Activated naive CD4-positive, alpha-beta T cell treated with anti-CD3 and anti-CD28 coated beads, Interleukin-2, amount 50 U/mL, for 24 hours (primary cell): Measurements from ENCODE around the gene KIN.
A peak's percentile ranks its signal among the peaks of the same experiment; 100 is the strongest.
"Not testable (repeated sequence)": the region's sequence is repeated elsewhere in the genome, so short reads cannot be mapped to it uniquely, and the experiment has no call there.

Source experiments
- H3K27ac Mint-ChIP-seq: one replicate; pipeline ENCODE4 v1.8.0; 2021; ENCODE audit warnings: mild to moderate bottlenecking, mixed read lengths
- H3K27me3 Mint-ChIP-seq: one replicate; pipeline ENCODE4 v1.8.0; 2021; ENCODE audit warnings: mixed read lengths
- H3K36me3 Mint-ChIP-seq: one replicate; pipeline ENCODE4 v1.8.0; 2021; ENCODE audit warnings: mixed read lengths
- H3K4me1 Mint-ChIP-seq: one replicate; pipeline ENCODE4 v1.8.0; 2021; ENCODE audit warnings: mixed read lengths
- H3K4me3 Mint-ChIP-seq: one replicate; pipeline ENCODE4 v1.8.0; 2021; ENCODE audit warnings: mild to moderate bottlenecking, mixed read lengths
- H3K9me3 Mint-ChIP-seq: one replicate; pipeline ENCODE4 v1.8.0; 2021; ENCODE audit warnings: mixed read lengths

KIN gene

DNA sequence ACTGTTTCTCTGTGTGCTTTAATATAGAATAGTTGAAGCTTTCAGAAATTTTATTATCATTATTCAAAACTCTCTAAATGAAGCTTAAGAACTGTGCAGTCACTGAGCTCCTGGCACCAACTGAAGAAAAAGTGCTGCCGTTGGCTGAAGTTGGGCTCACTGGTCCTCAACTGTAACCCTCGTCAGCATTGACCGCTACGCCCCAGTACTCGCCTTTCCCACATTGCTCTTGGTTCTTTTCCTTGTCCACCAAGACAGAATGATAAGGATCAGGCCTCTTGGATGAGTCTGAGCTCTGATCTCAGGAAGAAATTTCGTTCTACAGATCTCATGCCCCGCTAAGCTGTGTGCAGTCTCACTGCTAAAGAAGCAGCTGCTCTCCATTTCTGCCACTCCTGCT is 22.6 kb upstream of the KIN start:
- Mint-ChIP-seq H3K4me3 (no peak overlapping the region), H3K27me3 (no peaks in the 10 kb centered on the region), H3K9me3 (no peaks in the 10 kb centered on the region), H3K4me1 (no peaks in the 10 kb centered on the region), H3K36me3 (peaks cover 1% of the 10 kb centered on the region), H3K27ac (peak overlapping the region; percentile 11)

DNA sequence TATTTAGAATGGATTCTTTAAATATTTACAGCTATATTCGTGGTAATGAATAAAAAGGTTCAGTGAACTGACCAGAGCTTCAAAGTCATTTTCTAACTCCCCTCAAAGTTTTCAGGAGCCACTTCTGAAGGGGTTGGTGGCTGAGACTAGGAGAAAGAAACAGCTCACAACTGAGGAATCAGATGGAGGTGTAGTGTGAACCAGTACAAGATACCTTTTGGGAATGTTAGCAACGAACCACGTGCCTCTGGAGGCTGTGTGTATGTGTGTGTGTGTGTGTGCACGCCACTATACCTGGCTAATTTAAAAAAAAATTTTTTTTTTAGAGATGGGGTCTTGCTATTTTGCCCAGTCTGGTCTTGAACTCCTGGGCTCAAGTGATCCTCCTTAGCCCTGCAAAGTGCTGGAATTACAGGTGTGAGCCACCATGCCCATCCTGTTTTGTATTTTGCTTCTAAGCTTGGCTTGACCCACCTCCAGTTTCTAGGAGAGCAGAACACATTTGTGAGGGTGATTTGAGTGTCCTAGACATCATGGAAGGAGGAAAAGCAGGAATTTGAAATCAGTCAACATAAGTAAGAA is 21.0 kb upstream of the KIN start:
- no peaks in the 10 kb centered on the region for H3K27me3 Mint-ChIP-seq
- no peaks in the 10 kb centered on the region for H3K9me3 Mint-ChIP-seq
- H3K27ac Mint-ChIP-seq: no peak overlapping the region
- H3K36me3 Mint-ChIP-seq: peaks cover 4% of the 10 kb centered on the region
- no peak overlapping the region for H3K4me3 Mint-ChIP-seq
- no peaks in the 10 kb centered on the region for H3K4me1 Mint-ChIP-seq

DNA sequence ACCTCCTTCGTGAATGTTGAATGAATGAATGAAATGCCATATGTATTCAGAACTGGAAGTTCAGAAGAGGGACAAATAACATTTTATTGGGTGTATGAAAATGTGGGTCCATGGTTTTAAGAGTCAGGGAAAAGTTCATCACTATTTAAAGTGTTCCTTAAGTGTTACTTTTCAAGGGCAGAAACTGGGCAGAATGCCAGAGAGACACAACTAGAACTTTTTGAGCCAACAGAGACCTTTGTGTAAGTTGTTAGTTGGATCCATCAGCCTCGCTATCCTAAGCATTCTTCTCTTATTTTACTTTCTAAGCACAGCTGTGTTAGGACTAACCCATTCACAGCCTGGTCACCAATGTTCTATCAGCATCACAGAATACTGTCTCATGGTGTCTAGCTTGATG is 16.9 kb upstream of the KIN start:
- Mint-ChIP-seq H3K36me3 (peaks cover 11% of the 10 kb centered on the region), H3K4me1 (no peaks in the 10 kb centered on the region), H3K27ac (no peak overlapping the region), H3K4me3 (no peak overlapping the region), H3K27me3 (no peaks in the 10 kb centered on the region), H3K9me3 (no peaks in the 10 kb centered on the region)

DNA sequence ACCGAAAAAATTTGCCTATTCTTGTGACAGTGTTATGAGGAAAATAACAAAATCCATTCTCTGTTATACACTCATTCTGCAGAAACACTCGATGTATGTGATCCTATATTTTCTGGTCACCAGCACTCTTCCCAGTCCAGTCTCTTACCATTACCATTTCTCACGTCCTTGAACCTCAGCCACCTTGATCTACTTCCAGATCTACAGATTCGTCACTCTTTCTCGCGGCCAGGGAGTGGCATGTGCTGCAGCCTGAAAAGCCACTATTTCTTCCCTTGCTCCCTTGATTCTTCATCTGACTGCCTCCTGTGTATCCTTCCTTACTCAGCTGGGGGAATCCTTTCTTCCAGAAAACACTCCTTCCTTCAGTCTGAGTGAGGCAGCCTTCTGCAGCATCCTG is 16.4 kb upstream of the KIN start:
- H3K36me3 Mint-ChIP-seq: peaks cover 11% of the 10 kb centered on the region

DNA sequence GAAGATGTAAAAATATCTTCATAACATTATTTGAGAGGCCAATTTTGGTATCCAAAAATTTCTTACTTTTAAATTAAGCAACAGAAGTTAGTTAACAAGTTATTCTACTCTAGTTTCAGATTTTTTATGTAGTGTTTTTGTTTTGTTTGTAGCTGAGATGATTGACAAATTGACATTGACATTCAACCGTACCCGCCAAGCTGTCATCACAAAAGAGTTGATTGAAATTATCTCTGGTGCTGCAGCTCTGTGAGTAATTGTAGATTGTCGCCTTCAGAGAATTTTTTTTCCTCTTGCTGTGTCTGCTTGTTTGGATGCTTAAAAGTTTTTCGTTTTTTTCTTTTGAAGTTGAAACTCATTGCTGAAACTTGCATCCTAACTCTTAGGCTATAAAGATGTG is 14.8 kb upstream of the KIN start:
- Mint-ChIP-seq H3K27ac (no peak overlapping the region), H3K4me3 (no peak overlapping the region), H3K4me1 (no peaks in the 10 kb centered on the region), H3K27me3 (no peaks in the 10 kb centered on the region), H3K36me3 (peaks cover 11% of the 10 kb centered on the region), H3K9me3 (no peaks in the 10 kb centered on the region)

More for the DNA sequence above, 16.4 kb upstream of the KIN start:
- H3K4me1 Mint-ChIP-seq: no peaks in the 10 kb centered on the region
- H3K4me3 Mint-ChIP-seq: no peak overlapping the region
- peak overlapping the region; percentile 4 for H3K27ac Mint-ChIP-seq
- no peaks in the 10 kb centered on the region for H3K27me3 Mint-ChIP-seq
- no peaks in the 10 kb centered on the region for H3K9me3 Mint-ChIP-seq

DNA sequence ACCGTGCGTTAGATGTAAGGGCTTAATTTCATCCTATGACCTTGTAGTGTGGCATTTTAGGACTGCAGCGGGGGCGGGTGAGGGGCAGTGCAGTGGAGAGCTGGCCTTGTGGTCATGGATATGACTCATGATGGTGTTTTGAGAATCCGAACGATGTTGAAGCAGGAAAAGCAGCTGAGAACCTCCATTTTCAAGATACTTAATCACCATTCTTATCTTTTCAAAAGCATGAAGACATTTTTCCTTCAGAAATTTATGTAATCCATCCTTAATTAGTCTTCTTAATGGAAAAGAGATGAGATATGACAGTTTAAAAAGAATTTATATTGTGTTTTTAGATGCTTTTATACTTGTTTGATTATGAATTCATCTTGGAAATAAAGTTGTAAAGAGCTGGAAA is 9.8 kb upstream of the KIN start:
- H3K36me3 Mint-ChIP-seq: peaks cover 12% of the 10 kb centered on the region
- H3K27me3 Mint-ChIP-seq: no peaks in the 10 kb centered on the region
- H3K27ac Mint-ChIP-seq: no peak overlapping the region
- H3K9me3 Mint-ChIP-seq: no peaks in the 10 kb centered on the region
- no peak overlapping the region for H3K4me3 Mint-ChIP-seq
- peaks cover 45% of the 10 kb centered on the region for H3K4me1 Mint-ChIP-seq

DNA sequence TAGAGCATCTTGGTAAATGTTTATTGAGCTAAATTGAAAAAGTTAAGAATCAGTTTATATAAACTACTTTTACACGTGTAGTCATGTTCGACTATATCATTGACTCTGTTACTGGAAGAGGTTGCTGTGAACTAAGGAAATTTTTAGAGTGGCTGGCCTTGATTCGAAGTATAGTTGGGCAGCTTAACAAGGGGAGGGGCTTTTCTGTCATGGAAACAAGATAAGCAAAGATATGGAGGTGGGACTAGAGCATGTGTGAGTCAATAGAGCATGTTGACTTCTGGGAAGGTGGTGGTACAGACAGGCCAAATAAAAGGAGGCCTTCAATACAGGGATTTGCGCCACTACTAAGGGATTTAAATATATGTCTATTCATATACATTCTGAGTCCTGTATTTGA is 7.8 kb upstream of the KIN start:
- no peak overlapping the region for H3K4me3 Mint-ChIP-seq
- peak overlapping the region; percentile 76 for H3K27ac Mint-ChIP-seq
- peaks cover 16% of the 10 kb centered on the region for H3K36me3 Mint-ChIP-seq
- H3K27me3 Mint-ChIP-seq: no peaks in the 10 kb centered on the region
- H3K4me1 Mint-ChIP-seq: peaks cover 65% of the 10 kb centered on the region
- no peaks in the 10 kb centered on the region for H3K9me3 Mint-ChIP-seq

DNA sequence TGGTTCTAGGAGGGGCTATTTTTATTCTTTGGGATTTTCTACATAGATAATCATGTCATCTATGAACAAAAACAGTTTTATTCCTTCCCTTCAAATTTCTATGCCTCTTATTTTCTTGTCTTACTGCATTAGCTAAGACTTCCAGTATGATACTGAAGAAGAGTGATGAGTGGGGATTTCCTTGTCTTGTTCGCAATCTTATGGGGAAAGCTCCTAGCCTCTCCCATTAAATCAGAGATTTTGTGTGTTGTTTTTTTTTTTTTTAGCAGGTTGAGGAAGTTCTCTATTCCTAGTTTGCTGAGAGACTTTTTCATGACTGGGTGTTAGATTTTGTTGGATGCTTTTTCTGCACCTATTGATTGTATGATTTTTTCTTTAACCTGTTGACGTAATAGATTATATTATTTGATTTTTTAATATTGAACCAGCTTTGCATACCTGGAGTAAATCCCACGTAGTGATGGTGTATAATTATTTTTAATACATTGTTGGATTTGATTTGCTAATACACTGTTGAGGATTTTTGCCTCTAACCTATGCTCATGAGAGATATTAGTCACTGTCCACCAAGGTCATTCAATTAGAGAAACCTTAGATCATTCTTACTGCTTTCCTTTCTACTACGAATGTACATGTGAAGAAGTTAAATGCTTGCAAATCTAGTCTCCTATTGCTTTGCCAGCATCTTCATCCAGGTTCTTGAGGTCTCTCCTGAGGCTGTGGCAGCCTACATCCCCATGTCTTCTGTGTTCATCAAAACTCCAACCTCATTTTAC is 6.6 kb upstream of the KIN start:
- no peaks in the 10 kb centered on the region for H3K9me3 Mint-ChIP-seq
- no peak overlapping the region for H3K4me3 Mint-ChIP-seq
- peaks cover 15% of the 10 kb centered on the region for H3K36me3 Mint-ChIP-seq
- H3K27ac Mint-ChIP-seq: no peak overlapping the region
- peaks cover 76% of the 10 kb centered on the region for H3K4me1 Mint-ChIP-seq
- H3K27me3 Mint-ChIP-seq: no peaks in the 10 kb centered on the region

DNA sequence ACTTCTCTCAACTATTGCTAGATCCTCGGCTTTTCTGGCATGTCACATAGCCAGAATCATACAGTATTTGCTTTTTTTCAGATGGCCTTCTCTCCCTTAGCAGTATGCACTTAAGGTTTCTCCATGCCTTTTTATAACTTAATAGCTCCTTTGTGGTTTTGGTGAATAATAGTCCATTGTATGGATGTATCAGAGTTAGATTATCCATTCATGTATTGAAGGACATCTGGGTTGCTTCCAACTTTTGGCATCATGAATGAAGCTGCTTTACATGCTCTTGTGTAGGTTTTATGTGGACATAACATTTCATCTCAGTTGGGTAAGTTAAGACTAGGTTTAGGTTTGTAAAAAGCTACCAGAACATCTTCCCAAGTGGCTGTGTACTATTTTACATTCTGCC is 4.7 kb upstream of the KIN start:
- Mint-ChIP-seq H3K27ac (peak overlapping the region; percentile 33), H3K4me1 (peaks cover 84% of the 10 kb centered on the region), H3K4me3 (peak overlapping the region; percentile 55), H3K36me3 (peaks cover 15% of the 10 kb centered on the region), H3K9me3 (no peaks in the 10 kb centered on the region), H3K27me3 (no peaks in the 10 kb centered on the region)

DNA sequence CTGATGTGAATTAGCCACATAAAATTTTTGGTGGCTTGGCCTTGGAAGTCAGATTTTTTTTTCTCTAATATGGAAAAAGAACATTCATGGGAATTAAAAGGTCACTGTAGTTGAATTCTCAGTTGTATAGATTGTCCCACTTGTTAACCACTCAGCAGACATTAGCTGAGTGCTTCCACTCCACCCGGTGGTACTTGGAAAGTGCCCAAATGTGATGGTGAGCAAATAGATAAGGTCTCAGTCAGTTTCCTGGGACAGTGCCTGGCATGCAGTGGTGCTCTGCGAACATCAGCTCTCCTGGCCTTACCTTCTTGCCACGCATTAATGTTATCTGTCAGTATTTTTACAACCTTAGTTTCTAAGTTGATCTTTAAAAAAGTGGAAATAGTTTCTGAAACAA is 1.6 kb upstream of the KIN start:
- Mint-ChIP-seq H3K27me3 (no peaks in the 10 kb centered on the region), H3K27ac (no peak overlapping the region), H3K4me3 (no peak overlapping the region), H3K4me1 (peaks cover 73% of the 10 kb centered on the region), H3K36me3 (peaks cover 9% of the 10 kb centered on the region), H3K9me3 (no peaks in the 10 kb centered on the region)

DNA sequence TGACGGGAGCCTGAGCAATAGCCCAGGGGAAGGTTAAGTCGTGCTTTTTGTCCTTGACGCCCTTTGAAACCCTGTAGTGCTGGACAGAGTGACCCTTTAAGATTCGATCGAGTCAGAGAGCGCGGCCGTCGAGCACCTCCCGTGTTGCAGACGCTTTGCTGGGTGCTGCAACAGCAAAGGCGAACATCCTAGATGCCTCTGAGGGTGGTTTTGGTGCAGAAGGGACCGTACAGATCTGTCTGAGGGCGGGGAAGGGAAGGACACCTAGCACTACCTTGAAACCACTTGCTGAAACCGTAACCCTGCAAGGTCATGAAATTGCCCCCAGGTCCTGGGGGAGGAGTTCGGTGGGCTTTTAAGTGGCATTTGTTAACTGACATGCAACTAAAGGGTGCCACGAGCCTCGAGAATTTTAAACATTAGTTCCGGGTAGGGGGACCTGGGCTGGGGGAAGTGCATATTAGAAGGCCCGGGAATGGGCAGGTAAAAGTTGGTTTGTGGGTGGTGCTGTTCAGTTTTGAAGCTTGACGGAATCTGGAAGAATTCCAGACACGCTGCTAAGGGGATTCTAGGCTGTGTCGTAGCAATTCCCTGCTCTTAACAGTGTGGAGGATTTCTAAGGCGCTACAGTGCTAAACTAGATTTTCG is 970 bp upstream of the KIN start:
- Mint-ChIP-seq H3K27ac (peak overlapping the region; percentile 64), H3K27me3 (no peaks in the 10 kb centered on the region), H3K36me3 (peaks cover 9% of the 10 kb centered on the region), H3K4me3 (no peak overlapping the region), H3K4me1 (peaks cover 72% of the 10 kb centered on the region), H3K9me3 (no peaks in the 10 kb centered on the region)

DNA sequence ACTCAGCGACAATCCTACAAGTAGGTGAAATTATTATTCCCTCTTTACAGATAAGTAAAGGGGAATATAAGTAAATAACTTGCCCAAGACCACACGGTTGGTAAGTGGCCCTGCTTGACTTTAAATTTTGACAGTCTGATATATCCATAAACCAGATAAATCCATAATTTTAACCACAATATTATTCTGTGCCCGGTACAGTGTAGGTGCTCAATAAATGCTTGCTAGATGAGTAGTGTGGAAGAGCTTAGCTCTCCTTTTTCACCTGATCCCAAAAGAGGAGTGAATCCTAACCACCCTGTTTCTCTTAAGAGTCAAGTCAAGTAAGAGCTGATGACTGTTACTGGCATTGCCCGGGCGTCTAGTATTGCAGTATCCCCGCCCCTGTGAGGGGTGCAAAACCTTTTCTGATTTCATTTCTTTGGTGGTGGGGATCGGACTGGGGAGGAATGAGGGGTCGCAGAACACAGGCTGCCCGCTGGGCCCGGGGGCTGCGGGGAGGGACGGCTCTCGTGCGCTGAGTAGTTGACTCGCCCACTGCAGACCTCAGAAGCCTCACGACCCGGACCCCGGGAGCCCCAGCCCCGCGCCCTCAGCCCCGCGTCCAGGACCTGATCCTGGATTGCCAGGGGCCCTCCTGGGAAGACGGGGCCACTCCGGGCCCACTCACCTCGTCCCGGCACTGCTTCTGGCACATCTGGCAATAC is 490 bp downstream of the KIN start:
- H3K36me3 Mint-ChIP-seq: peaks cover 6% of the 10 kb centered on the region
- no peaks in the 10 kb centered on the region for H3K27me3 Mint-ChIP-seq
- H3K9me3 Mint-ChIP-seq: no peaks in the 10 kb centered on the region
- no peak overlapping the region for H3K4me3 Mint-ChIP-seq
- H3K4me1 Mint-ChIP-seq: peaks cover 65% of the 10 kb centered on the region
- no peak overlapping the region for H3K27ac Mint-ChIP-seq

DNA sequence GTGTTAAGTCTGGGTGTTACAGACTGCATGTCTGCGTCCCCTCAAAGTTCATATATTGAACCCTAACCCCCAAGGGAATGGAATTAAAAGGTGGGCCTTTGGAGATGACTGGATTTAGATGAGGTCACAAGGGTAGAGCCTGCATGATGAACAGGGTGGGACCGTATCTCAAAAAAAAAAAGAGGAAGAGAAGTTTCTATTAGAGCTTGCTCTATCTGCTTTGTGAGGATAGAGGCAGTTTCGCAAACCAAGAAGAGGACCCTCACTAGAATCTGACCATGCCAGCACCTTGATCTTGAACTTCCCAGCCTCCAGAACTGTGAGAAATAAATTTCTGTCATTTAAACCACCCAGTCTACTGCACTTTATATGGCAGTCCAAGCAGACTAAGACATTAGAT is 1.4 kb downstream of the KIN start:
- Mint-ChIP-seq H3K9me3 (no peaks in the 10 kb centered on the region), H3K27me3 (no peaks in the 10 kb centered on the region), H3K4me1 (peaks cover 57% of the 10 kb centered on the region), H3K4me3 (no peak overlapping the region), H3K27ac (no peak overlapping the region), H3K36me3 (peaks cover 3% of the 10 kb centered on the region)

DNA sequence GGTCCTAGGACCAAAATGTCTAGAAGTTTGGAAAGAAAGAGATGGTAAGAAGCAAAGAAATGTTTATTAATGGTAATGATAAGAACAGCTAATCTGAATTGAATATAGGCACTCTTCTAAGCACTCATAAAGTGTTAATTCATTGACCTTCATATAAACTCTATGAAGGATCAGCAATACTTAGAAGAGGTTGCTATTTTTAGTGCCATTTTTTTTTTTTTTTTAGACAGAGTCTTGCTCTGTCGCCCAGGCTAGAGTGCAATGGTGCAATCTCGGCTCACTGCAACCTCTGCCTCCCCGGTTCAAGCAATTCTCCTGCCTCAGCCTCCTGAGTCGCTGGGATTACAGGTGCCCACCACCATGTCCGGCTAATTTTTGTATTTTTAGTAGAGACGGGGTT is 5.6 kb downstream of the KIN start:
- H3K27ac Mint-ChIP-seq, H3K4me3 Mint-ChIP-seq: not testable (repeated sequence)
- H3K36me3 Mint-ChIP-seq: peaks cover 15% of the 10 kb centered on the region

DNA sequence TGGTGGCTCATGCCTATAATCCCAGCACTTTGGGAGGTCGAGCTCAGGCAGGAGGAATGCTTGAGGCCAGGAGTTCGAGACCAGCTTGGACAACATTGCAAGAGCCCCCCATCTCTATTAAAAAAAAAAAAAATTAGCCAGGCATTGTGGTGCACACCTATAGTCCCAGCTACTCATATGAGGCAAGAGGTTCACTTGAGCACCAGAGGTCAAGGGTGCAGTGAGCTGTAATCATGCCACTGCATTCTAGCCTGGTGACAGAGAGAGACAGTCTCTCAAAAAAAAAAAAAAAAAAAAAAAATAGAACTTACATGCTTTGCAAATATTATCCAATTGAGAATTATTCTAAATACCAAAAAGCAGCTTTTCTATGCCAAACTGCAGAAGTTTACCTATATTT is 11.0 kb downstream of the KIN start:
- no peaks in the 10 kb centered on the region for H3K27me3 Mint-ChIP-seq
- H3K4me1 Mint-ChIP-seq: peaks cover 7% of the 10 kb centered on the region
- H3K9me3 Mint-ChIP-seq: no peaks in the 10 kb centered on the region
- no peak overlapping the region for H3K27ac Mint-ChIP-seq
- no peak overlapping the region for H3K4me3 Mint-ChIP-seq
- peaks cover 23% of the 10 kb centered on the region for H3K36me3 Mint-ChIP-seq

More for the DNA sequence above, 5.6 kb downstream of the KIN start:
- not testable (repeated sequence) for H3K27me3 Mint-ChIP-seq, H3K9me3 Mint-ChIP-seq
- peaks cover 36% of the 10 kb centered on the region for H3K4me1 Mint-ChIP-seq
